Mucosa of stomach (tissue), 1 donor: ENCODE measurements around the gene IGHMBP2.

ENCODE experiments used
- H3K27me3 ChIP-seq: one replicate; pipeline ENCODE4 v1.7.0; 2013; ENCODE audit warnings: mild to moderate bottlenecking, low read length; ENCODE audit not compliant: control insufficient read depth, insufficient read depth
- H3K36me3 ChIP-seq: one replicate; pipeline ENCODE4 v1.7.0; 2013; ENCODE audit warnings: low read length; ENCODE audit not compliant: control insufficient read depth, insufficient read depth
- H3K4me1 ChIP-seq: one replicate; pipeline ENCODE4 v1.7.0; 2013; ENCODE audit warnings: mild to moderate bottlenecking, low read length; ENCODE audit not compliant: control insufficient read depth, insufficient read depth
- H3K4me3 ChIP-seq: one replicate; pipeline ENCODE4 v1.7.0; 2013; ENCODE audit warnings: low read length
- H3K9ac ChIP-seq: one replicate; pipeline ENCODE4 v1.7.0; 2013; ENCODE audit warnings: mild to moderate bottlenecking, low read length, moderate library complexity
- H3K9me3 ChIP-seq: one replicate; pipeline ENCODE4 v1.7.0; 2013; ENCODE audit warnings: mild to moderate bottlenecking, low read length, moderate library complexity; ENCODE audit not compliant: control insufficient read depth
- donor health status: Pancreatic carcinoma.

Gene IGHMBP2

DNA sequence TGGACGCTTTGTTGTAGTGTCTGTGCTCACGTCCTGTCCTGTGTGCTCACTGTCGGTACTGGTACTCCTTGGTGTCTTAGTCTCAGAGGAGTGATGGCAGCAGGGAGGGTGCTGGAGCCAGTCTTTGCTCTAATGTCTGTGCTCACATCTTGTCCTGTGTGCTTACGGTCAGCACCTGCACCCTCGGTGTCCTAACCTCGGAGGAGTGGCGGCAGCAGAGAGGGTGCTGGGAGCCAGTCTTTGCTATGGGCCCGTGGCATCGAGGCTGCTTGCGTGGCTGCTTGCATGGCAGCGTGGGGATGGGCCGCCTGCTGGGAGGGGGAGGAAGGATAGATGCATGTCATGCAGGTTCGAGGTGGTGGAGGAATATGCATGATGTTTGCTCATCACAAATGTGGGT, 12.7 kb downstream of the IGHMBP2 start:
- Histone ChIP-seq H3K9ac (no peak overlapping the region), H3K9me3 (no peaks in the 10 kb centered on the region), H3K27me3 (no peaks in the 10 kb centered on the region), H3K36me3 (peaks cover 12% of the 10 kb centered on the region), H3K4me1 (no peaks in the 10 kb centered on the region), H3K4me3 (no peak overlapping the region)

DNA sequence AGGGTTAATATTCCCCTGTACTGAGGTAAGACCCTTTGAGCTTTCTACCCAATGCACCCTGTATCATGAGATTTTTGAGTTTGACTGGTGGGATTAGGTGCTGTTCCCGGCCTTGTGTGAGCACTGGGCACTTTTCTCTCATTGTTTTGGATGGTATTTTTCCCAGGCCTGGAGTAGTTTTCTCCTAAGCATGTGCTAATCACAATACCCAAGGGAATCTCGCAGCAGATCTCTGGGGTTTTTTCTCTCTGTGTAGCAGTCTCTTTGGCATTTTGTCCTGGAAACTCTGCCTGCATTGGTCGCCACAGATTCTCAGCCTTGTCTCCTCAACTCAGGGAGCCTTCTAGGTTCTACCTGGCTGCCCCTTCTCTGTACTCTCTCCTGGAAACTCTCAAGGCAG, 19.9 kb downstream of the IGHMBP2 start:
- Histone ChIP-seq H3K9ac (no peak overlapping the region), H3K4me1 (no peaks in the 10 kb centered on the region), H3K27me3 (no peaks in the 10 kb centered on the region), H3K36me3 (peaks cover 7% of the 10 kb centered on the region), H3K4me3 (no peak overlapping the region), H3K9me3 (no peaks in the 10 kb centered on the region)

DNA sequence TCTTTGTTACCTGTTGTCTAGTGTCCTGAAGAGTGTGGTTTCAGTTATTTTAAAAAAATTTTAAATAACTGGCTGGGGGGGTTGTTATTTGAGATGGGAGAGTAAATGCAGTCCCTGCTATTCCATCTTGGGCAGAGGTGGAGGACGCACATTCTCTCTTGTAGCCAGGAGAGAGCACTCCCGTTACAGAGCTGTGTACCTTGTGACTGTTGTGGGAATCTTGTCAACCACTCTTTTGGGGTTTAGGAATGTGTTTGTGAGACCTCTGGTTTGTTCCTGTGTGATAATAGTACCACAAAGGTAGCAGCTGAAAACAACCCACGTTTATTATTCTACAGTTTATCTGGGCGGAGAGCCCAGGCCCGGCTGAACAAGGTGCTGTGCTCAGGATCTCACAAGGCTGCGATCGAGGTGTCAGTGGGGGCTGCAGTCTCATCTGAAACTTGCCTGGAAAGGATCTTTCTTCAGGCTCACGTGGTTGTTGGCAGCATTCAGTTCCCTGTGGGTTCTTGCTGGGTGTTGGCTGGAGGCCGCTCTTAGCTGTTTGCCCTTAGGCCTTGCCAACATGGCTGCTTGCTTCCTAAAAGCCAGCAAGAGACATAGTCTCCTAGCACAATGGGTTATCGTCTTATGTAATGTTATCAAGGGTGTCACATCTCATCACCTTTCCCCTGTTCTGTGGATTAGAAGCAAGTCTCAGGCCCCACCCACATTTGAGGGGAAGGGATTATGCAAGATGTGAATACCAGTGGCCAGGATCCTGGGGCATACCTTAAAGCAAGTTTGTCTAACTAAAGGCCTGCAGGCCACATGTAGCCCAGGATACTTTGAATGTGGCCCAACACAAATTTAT, 20.6 kb downstream of the IGHMBP2 start:
- H3K27me3 ChIP-seq: no peaks in the 10 kb centered on the region
- H3K9ac ChIP-seq: no peak overlapping the region
- H3K4me3 ChIP-seq: no peak overlapping the region

DNA sequence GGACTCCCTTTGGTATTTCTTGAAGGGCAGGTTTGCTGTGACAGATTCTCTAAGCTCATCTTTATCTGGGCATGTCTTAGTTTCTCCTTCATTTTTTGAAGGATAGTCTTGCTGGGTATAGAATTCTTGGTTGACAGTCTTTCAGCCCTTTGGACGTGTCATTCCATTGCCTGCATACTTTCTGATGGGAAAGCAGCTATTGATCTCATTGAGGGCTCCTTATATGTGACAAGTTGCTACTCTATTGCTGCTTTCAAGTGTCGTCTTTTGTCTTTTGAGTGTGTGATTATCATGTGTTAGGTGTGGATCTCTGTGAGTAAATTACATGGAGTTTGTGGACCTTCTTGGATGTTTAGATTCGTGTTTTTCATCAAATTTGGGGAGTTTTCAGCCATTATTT, 21.9 kb downstream of the IGHMBP2 start:
- no peaks in the 10 kb centered on the region for H3K4me1 ChIP-seq
- peaks cover 21% of the 10 kb centered on the region for H3K36me3 ChIP-seq
- H3K27me3 ChIP-seq: no peaks in the 10 kb centered on the region
- no peak overlapping the region for H3K9ac ChIP-seq
- H3K4me3 ChIP-seq: no peak overlapping the region
- H3K9me3 ChIP-seq: no peaks in the 10 kb centered on the region

More for the DNA sequence above, 20.6 kb downstream of the IGHMBP2 start:
- Histone ChIP-seq H3K4me1 (no peaks in the 10 kb centered on the region), H3K9me3 (no peaks in the 10 kb centered on the region), H3K36me3 (peaks cover 11% of the 10 kb centered on the region)

DNA sequence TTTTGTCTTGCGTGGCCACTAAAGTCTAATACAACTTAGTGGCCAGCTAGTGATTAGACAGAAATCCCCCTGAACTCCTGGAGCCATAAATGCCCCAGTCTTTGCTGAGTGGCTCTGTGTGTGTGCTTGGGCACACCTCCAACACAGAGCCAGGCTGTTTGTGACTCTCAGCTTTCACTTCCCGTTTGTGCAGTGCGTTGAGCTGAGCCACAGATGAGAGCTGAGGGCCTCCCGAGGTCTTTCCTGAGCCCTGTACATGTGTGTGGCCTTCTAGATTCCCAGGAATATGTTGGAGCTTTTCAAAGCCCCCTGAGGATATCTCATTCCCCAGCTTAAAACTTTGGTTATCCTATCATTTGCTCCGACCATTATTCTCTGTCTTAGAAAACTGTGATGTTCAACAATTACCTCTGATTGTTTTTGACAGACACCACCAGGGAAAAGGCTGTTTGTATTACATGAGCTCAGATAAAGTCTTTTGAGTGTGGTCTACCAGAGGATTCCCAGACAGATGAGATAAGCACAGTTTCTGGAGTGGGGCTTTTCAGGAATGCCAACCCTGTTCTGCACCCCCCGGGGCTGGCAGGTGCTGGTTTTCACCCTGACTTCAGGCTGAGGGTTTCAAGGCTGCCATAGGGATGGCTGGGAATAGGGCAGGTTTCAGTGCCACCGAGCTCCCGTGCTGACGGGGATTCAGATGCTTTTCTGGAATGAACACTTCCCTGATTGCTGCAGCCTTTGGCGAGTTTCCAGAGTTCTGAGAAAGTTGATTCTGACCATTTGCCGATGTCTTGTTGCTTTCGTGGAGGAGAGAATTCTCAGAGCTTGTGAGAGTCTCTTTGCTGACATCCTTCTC, 23.8 kb downstream of the IGHMBP2 start:
- no peak overlapping the region for H3K4me3 ChIP-seq
- no peaks in the 10 kb centered on the region for H3K9me3 ChIP-seq
- H3K36me3 ChIP-seq: peaks cover 24% of the 10 kb centered on the region
- H3K9ac ChIP-seq: no peak overlapping the region
- no peaks in the 10 kb centered on the region for H3K4me1 ChIP-seq
- no peaks in the 10 kb centered on the region for H3K27me3 ChIP-seq

DNA sequence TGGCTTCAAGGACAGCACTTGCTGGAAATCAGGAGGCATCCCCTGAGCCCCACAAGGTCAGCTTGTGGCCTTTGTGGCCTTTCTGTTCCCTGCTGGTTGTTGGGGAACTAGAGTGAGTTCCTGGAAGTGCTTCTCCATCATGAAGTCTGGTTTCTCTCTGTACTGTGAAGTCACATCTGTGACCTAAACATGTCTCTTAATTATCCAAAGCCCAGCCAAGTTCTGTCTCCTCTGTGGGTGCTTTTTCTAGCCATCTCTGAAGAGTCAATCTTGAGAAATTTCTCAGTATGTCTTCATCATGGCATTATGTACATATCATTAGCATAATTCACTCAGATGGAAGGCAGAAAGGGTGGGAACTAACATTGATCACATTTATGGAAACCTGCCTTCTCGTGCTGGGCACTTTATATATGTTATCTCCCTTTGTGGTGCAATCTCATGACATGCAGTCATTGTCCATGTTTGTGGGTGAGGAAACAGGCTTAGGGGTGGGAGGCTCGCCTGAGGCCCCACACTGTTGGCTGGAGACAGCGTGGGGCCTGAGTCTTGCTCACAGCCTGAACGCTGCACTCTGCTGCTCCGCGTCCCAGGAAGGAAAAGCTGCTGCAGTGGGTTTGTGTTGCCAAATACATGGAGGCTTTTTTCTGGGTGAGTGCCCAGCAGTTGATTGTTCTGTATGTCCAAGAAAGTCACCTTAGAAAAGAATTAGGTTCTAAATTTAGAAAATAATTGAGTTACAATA, 24.6 kb downstream of the IGHMBP2 start:
- Histone ChIP-seq H3K9ac (no peak overlapping the region), H3K9me3 (no peaks in the 10 kb centered on the region), H3K27me3 (no peaks in the 10 kb centered on the region), H3K4me3 (no peak overlapping the region), H3K4me1 (no peaks in the 10 kb centered on the region), H3K36me3 (peaks cover 24% of the 10 kb centered on the region)

DNA sequence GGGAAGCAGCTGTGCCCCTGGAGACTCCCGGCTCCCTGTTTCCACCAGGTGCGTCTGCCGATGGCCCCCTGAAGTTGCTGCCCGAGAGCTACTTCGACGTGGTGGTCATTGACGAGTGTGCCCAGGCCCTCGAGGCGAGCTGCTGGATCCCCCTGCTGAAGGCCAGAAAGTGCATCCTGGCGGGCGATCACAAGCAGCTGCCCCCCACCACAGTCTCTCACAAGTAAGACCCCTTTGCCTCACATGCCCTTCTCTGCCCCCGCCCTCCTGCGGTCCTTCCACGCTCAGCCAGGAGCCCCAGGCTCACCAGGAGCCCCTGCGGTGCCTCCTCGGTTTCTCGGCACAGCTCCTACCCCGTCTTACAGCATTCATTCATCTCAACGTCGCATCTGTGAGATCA, 25.4 kb downstream of the IGHMBP2 start:
- H3K27me3 ChIP-seq: no peaks in the 10 kb centered on the region
- H3K36me3 ChIP-seq: peaks cover 28% of the 10 kb centered on the region
- H3K4me3 ChIP-seq: no peak overlapping the region
- H3K4me1 ChIP-seq: no peaks in the 10 kb centered on the region
- no peak overlapping the region for H3K9ac ChIP-seq
- no peaks in the 10 kb centered on the region for H3K9me3 ChIP-seq

DNA sequence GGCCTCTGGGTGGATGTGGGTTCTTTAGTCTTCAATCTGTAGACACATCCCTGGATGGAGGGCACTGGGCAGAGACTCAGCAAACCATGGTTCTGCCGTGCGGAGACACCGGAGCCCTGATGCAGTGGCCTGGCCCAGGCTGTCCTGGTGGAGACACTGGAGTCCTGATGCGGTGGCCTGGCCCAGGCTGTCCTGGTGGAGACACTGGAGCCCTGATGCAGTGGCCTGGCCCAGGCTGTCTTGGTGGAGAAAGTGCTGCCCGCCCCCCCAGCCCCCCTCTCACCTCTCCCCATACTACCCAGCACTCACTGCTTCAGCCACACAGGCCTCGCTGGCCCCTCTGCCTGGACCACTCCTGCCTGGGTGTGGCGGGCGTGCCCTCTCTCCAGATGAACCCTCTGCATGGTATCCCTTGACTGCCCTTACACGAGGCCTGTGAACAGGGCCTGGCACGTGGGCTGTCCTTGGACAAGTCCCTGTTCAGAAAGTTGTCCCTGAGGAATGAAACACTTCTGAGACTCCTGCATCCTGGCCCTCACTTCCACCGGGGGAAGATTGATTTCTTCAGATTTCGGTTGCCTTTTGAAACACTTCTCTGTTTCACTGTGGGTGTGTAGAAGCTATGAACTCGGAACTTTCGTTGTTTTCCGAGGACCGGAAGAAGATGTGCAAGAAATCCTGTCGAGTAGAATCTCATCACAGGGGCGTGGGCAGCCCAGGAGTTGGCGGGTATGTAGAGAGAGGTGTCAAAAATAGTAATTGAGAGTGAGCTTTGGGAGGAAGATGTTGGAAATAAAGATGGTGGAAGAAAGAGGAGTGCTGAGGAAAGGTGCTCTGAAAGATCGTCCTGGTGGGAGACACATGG, 26.2 kb downstream of the IGHMBP2 start:
- no peak overlapping the region for H3K9ac ChIP-seq
- H3K4me3 ChIP-seq: no peak overlapping the region
- H3K36me3 ChIP-seq: peaks cover 28% of the 10 kb centered on the region
- H3K27me3 ChIP-seq: no peaks in the 10 kb centered on the region
- no peaks in the 10 kb centered on the region for H3K4me1 ChIP-seq
- no peaks in the 10 kb centered on the region for H3K9me3 ChIP-seq

DNA sequence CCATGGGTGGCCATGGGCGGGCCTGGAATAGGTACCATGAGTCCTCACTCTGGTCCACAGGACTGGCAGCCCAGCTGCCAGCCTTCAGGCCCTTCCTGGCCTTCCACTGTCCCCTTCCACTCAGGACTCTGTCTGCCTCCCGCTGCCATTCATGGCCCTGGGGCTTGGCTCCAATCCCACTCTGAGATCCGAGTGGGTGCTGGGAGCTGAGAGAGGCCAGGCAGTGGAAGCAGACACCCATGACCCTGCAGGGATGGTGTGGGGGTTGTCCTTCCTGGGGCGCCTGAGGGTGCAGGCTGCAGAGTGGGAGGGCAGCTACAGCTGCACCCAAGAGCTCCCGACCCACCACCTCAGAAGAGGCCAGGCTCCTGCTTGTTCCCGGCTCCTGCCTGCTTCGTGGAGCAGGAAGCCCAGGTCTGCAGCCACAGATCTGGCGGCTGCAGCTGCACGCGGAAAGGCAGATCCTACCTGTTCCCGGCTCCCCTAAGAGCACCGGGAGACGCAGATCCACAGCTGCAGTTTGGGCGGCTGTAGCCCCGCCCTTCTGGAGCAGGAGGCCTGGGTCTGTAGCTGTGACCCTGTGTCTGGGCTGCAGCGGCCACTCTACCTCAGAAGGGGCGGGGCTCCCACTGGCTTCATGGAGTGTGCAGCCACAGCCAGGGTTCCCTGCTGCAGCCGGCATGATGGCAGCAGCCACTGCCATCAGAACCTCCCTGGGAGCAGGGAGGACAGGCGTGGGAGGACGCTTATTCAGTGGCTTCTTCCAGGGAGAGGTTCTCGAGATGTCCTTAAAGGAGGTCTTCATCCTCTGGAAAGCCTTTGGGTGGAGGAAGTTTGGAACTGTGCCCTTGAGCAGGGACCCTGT, 27.5 kb downstream of the IGHMBP2 start:
- no peaks in the 10 kb centered on the region for H3K4me1 ChIP-seq
- no peak overlapping the region for H3K4me3 ChIP-seq
- no peaks in the 10 kb centered on the region for H3K27me3 ChIP-seq
- H3K9me3 ChIP-seq: no peaks in the 10 kb centered on the region
- H3K9ac ChIP-seq: no peak overlapping the region
- H3K36me3 ChIP-seq: peaks cover 34% of the 10 kb centered on the region

DNA sequence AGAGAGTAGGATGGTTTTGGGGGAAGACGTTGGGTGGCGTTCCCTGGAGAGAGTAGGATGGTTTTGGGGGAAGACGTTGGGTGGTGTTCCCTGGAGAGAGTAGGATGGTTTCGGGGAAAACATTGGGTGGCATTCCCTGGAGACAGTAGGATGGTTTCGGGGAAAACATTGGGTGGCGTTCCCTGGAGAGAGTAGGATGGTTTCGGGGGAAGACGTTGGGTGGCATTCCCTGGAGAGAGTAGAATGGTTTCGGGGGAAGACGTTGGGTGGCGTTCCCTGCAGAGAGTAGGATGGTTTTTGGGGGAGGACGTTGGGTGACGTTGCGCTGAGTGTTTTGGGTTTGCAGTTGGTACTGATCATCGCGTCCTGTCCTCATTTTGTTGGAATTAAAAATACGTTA, 28.2 kb downstream of the IGHMBP2 start:
- H3K9ac ChIP-seq: no peak overlapping the region
- no peaks in the 10 kb centered on the region for H3K27me3 ChIP-seq
- no peak overlapping the region for H3K4me3 ChIP-seq
- peaks cover 37% of the 10 kb centered on the region for H3K36me3 ChIP-seq
- H3K4me1 ChIP-seq: no peaks in the 10 kb centered on the region
- no peaks in the 10 kb centered on the region for H3K9me3 ChIP-seq
